Endometrium (tissue), 2 donors: ENCODE data around the gene ANAPC10.
"Not testable (repeated sequence)": the region's sequence is repeated elsewhere in the genome, so short reads cannot be mapped to it uniquely, and the experiment has no call there.

Source experiments
- FAIRE-seq: peaks from 2 replicates; lab custom pipeline; 2012; peaks lifted over from hg19 to GRCh38; lab: Jason Lieb, UNC
- donor health status: control.
- donor health status: control.

Gene ANAPC10

GRCh38 chr4:145001635-145002034, 96.4 kb downstream of the ANAPC10 start:
- FAIRE-seq = no peak

GRCh38 chr4:145000656-145001055, 97.3 kb downstream of the ANAPC10 start:
- not testable (repeated sequence) for FAIRE-seq

- no peak for FAIRE-seq
These were observed 108.7 kb downstream of the ANAPC10 start for GRCh38 chr4:144989306-144989705.

GRCh38 chr4:144985531-144985930, 112.5 kb downstream of the ANAPC10 start:
- FAIRE-seq = peak; percentile 94

- FAIRE-seq = no peak
These were observed 113.0 kb downstream of the ANAPC10 start for GRCh38 chr4:144985014-144985413.

GRCh38 chr4:144984241-144984640, 113.8 kb downstream of the ANAPC10 start:
- no peak for FAIRE-seq

GRCh38 chr4:144975718-144976117, 122.3 kb downstream of the ANAPC10 start:
- no peak for FAIRE-seq

- no peak for FAIRE-seq
These were observed 127.4 kb downstream of the ANAPC10 start for GRCh38 chr4:144970597-144970996.

GRCh38 chr4:144969821-144970220, 128.2 kb downstream of the ANAPC10 start:
- no peak for FAIRE-seq

GRCh38 chr4:144968606-144969005, 129.4 kb downstream of the ANAPC10 start:
- FAIRE-seq = no peak

- no peak for FAIRE-seq
These were observed 130.8 kb downstream of the ANAPC10 start for GRCh38 chr4:144967161-144967560.

- FAIRE-seq = no peak
These were observed 135.7 kb downstream of the ANAPC10 start for GRCh38 chr4:144962300-144962699.

- no peak for FAIRE-seq
These were observed 142.9 kb downstream of the ANAPC10 start for GRCh38 chr4:144955104-144955503.

- FAIRE-seq = no peak
These were observed 143.8 kb downstream of the ANAPC10 start for GRCh38 chr4:144954230-144954629.

GRCh38 chr4:144948421-144948820, 149.6 kb downstream of the ANAPC10 start:
- FAIRE-seq = no peak

GRCh38 chr4:144948009-144948408, 150.0 kb downstream of the ANAPC10 start:
- no peak for FAIRE-seq
